Osteoblast (primary cell): Measurements from ENCODE around the gene CRHR2. TPM values are rescaled to one million over a fixed set of nuclear protein-coding genes. Genes with fewer than 3 reads are reported as not detected.
A peak's percentile ranks its signal among the peaks of the same experiment; 100 is the strongest.
"Not testable (repeated sequence)": the region's sequence is repeated elsewhere in the genome, so short reads cannot be mapped to it uniquely, and the experiment has no call there.

Experiments
- DNase-seq: peaks from one replicate; pipeline ENCODE4 v3.0.0; 2011; ENCODE audit warnings: low spot score, mixed read lengths; ENCODE audit not compliant: insufficient read length; ENCODE audit errors: missing footprints
- H2AFZ ChIP-seq: 2 replicates; pipeline ENCODE4 v1.6.0; 2011; ENCODE audit warnings: mild to moderate bottlenecking, low read length
- H3K27ac ChIP-seq: 2 replicates; pipeline ENCODE4 v1.5.1; 2011; ENCODE audit warnings: mild to moderate bottlenecking, low read depth, low read length, moderate library complexity
- H3K27me3 ChIP-seq: 2 replicates; pipeline ENCODE4 v1.6.0; 2012; ENCODE audit warnings: mild to moderate bottlenecking, control low read depth, inconsistent platforms, low read length, moderate library complexity; ENCODE audit not compliant: insufficient read depth
- H3K36me3 ChIP-seq: 2 replicates; pipeline ENCODE4 v1.5.1; 2011; ENCODE audit warnings: mild to moderate bottlenecking, low read length, control low read depth, moderate library complexity; ENCODE audit not compliant: insufficient read depth
- H3K4me1 ChIP-seq: 2 replicates; pipeline ENCODE4 v1.5.1; 2011; ENCODE audit warnings: mild to moderate bottlenecking, low read length, control low read depth, moderate library complexity; ENCODE audit not compliant: insufficient read depth
- H3K4me2 ChIP-seq: 2 replicates; pipeline ENCODE4 v1.6.0; 2011; ENCODE audit warnings: mild to moderate bottlenecking, low read length; ENCODE audit not compliant: insufficient read depth
- H3K4me3 ChIP-seq: fragments of 200-600 bp; sonication (generic); 3 replicates; pipeline ENCODE4 v1.5.1; 2012; ENCODE audit warnings: mild to moderate bottlenecking, low read length, inconsistent platforms; ENCODE audit not compliant: insufficient read depth
- H3K79me2 ChIP-seq: 2 replicates; pipeline ENCODE4 v1.6.0; 2012; ENCODE audit warnings: mild to moderate bottlenecking, low read length, control low read depth, inconsistent platforms; ENCODE audit not compliant: insufficient read depth
- H3K9me3 ChIP-seq: 2 replicates; pipeline ENCODE4 v1.5.1; 2011; ENCODE audit warnings: low read depth, low read length, control low read depth
- H4K20me1 ChIP-seq: 2 replicates; pipeline ENCODE4 v1.6.0; 2012; ENCODE audit warnings: mild to moderate bottlenecking, low read length, control low read depth; ENCODE audit not compliant: insufficient read depth
- total RNA-seq: library from RNA; depleted of rRNA; stranded (reverse); fragments of >200 nt; gene quantifications from 2 replicates; pipeline ENCODE4 v1.2.3, GENCODE V29; 2012
- TF ChIP-seq, protein P1 (sequence below): IDR thresholded peaks from 2 replicates; pipeline ENCODE4 v1.5.1; 2011; ENCODE audit warnings: mild to moderate bottlenecking, low read depth, low read length, moderate library complexity; ENCODE audit errors: extremely low read depth

Gene CRHR2
- total RNA-seq, 1 donor = not detected

DNA sequence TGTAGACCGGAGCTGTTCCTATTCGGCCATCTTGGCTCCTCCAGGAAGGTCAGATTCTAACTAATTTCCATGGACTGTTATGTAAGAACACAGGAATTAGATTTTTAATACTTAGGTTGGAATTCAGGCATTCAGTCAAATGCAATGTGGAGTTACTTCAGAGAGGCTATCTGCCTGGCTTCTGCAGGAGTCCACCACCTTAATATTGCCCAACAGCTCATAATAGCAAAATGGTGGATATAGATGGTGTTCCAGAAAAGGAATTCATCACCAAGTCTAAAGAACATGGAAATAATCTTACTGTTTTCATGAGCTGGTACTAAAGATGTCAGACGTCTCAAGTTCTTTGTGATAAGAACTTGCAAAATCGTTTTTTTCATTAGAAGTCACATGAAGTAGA lies 39.5 kb downstream of the CRHR2 start:
- TF ChIP-seq, protein P1, sequence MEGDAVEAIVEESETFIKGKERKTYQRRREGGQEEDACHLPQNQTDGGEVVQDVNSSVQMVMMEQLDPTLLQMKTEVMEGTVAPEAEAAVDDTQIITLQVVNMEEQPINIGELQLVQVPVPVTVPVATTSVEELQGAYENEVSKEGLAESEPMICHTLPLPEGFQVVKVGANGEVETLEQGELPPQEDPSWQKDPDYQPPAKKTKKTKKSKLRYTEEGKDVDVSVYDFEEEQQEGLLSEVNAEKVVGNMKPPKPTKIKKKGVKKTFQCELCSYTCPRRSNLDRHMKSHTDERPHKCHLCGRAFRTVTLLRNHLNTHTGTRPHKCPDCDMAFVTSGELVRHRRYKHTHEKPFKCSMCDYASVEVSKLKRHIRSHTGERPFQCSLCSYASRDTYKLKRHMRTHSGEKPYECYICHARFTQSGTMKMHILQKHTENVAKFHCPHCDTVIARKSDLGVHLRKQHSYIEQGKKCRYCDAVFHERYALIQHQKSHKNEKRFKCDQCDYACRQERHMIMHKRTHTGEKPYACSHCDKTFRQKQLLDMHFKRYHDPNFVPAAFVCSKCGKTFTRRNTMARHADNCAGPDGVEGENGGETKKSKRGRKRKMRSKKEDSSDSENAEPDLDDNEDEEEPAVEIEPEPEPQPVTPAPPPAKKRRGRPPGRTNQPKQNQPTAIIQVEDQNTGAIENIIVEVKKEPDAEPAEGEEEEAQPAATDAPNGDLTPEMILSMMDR = no peak
- Histone ChIP-seq H4K20me1 (no peaks in the 10 kb centered on the region), H3K36me3 (peaks cover 16% of the 10 kb centered on the region)

GRCh38 chr7:30642322-30642721 lies 39.9 kb downstream of the CRHR2 start:
- not testable (repeated sequence) for H3K27me3 ChIP-seq, H4K20me1 ChIP-seq, DNase-seq, H3K4me3 ChIP-seq, H3K27ac ChIP-seq, H3K4me1 ChIP-seq, H3K9me3 ChIP-seq, H3K79me2 ChIP-seq, H2AFZ ChIP-seq, H3K4me2 ChIP-seq
- H3K36me3 ChIP-seq = peaks cover 16% of the 10 kb centered on the region

More for the DNA sequence above, 39.5 kb downstream of the CRHR2 start:
- Histone ChIP-seq H3K4me1 (no peaks in the 10 kb centered on the region), H3K27me3 (no peaks in the 10 kb centered on the region), H3K4me3 (no peak overlapping the region), H3K9me3 (no peaks in the 10 kb centered on the region), H3K27ac (no peak overlapping the region), H3K79me2 (no peaks in the 10 kb centered on the region), H3K4me2 (no peak overlapping the region), H2AFZ (no peak overlapping the region)
- DNase-seq = peak; percentile 18

GRCh38 chr7:30635798-30636197 lies 46.5 kb downstream of the CRHR2 start:
- no peak overlapping the region for H3K27ac ChIP-seq
- H3K79me2 ChIP-seq = peaks cover 31% of the 10 kb centered on the region
- no peaks in the 10 kb centered on the region for H3K9me3 ChIP-seq
- H3K36me3 ChIP-seq = peaks cover 56% of the 10 kb centered on the region
- DNase-seq = no peak
- no peaks in the 10 kb centered on the region for H3K27me3 ChIP-seq
- H2AFZ ChIP-seq = no peak overlapping the region
- TF ChIP-seq, protein P1 = no peak
- peaks cover 8% of the 10 kb centered on the region for H4K20me1 ChIP-seq
- no peak overlapping the region for H3K4me2 ChIP-seq
- H3K4me3 ChIP-seq = no peak overlapping the region
- H3K4me1 ChIP-seq = no peaks in the 10 kb centered on the region

- Histone ChIP-seq H3K79me2 (peaks cover 31% of the 10 kb centered on the region), H2AFZ (no peak overlapping the region), H3K9me3 (no peaks in the 10 kb centered on the region), H3K27me3 (no peaks in the 10 kb centered on the region), H3K4me1 (no peaks in the 10 kb centered on the region), H3K4me3 (no peak overlapping the region), H3K4me2 (no peak overlapping the region), H3K27ac (no peak overlapping the region), H4K20me1 (peaks cover 8% of the 10 kb centered on the region), H3K36me3 (peaks cover 65% of the 10 kb centered on the region)
- TF ChIP-seq, protein P1 = no peak
- no peak for DNase-seq
These were observed 47.5 kb downstream of the CRHR2 start for GRCh38 chr7:30634634-30635201.
